Measurements from ENCODE around the gene ENPP6. TPM values are rescaled to one million over a fixed set of nuclear protein-coding genes. Genes with fewer than 3 reads are reported as not detected.

ENPP6 gene
- not detected in 2 replicates for total RNA-seq

GRCh38 chr4:184217634-184218033, at the start of gene ENPP6:
Gene ENPP6 (minus strand): TSS chr4:184217873. CDS start chr4:184217819, 54 bp downstream.

Measured in placental pericyte (primary cell).